HepG2 (cell line): ENCODE data around the gene FAM169A. TPM values are rescaled to one million over a fixed set of nuclear protein-coding genes. Genes with fewer than 3 reads are reported as not detected.
"Not testable (repeated sequence)": the region's sequence is repeated elsewhere in the genome, so short reads cannot be mapped to it uniquely, and the experiment has no call there.

Experiments used
- ATAC-seq: fragments of 200-7000 bp; cut with Tn5 transposase; 3 replicates; pipeline ENCODE4 v1.9.1; 2020; ENCODE audit warnings: mild to moderate bottlenecking, moderate library complexity
- BruUV-seq: library from RNA; stranded (reverse); fragments of 400-500 nt; replicated peaks from 2 replicates; lab custom pipeline; 2021; lab: Mats Ljungman, UMichigan
- CTCF ChIA-PET: fragments of 300-600 bp; formaldehyde crosslinking; extraction: SDS; loops from one replicate; lab custom pipeline; 2021; ENCODE audit warnings: low total read pairs, inconsistent platforms, low intra/inter-chr PET ratio; lab: Yijun Ruan, JAX
- POLR2A ChIA-PET: fragments of 350-600 bp; sonication (Branson Sonifier 250); formaldehyde crosslinking; loops from one replicate; lab custom pipeline; 2020; ENCODE audit warnings: antibody characterized with exemption, inconsistent platforms; lab: Yijun Ruan, JAX
- DNase-seq: peaks from one replicate; pipeline ENCODE4 v3.0.0-alpha.2; 2015; ENCODE audit warnings: low spot score
- FAIRE-seq: peaks from 3 replicates; lab custom pipeline; 2011; peaks lifted over from hg19 to GRCh38; lab: Jason Lieb, UNC
- H2AFZ ChIP-seq: one replicate; pipeline ENCODE4 v1.6.1; 2011; ENCODE audit warnings: low read length, inconsistent platforms
- H3K27ac ChIP-seq: fragments of 300-600 bp; 3 replicates; pipeline ENCODE4 v1.8.0; 2011; ENCODE audit warnings: mixed run types, mild to moderate bottlenecking, mixed read lengths, low read length, inconsistent platforms; ENCODE audit not compliant: insufficient read depth; ENCODE audit errors: extremely low read length
- H3K27me3 ChIP-seq, 2 experiments: fragments of 200-600 bp in 1 of 2; 2 replicates in 1 of 2; 3 replicates in 1 of 2; pipeline versions ENCODE4 v1.6.0 to v1.8.0; 2011; ENCODE audit warnings: low read length in 2 of 2, mild to moderate bottlenecking in 2 of 2, moderate library complexity in 2 of 2, inconsistent platforms in 1 of 2; ENCODE audit not compliant: insufficient read depth in 2 of 2, control insufficient read depth in 1 of 2
- H3K36me3 ChIP-seq, 2 experiments: fragments of 200-600 bp in 1 of 2; replicated peaks in 1 of 2; 2 replicates in 1 of 2; 3 replicates in 1 of 2; pipeline versions ENCODE4 v1.5.1 to v1.8.0; 2011; ENCODE audit warnings: low read length in 2 of 2, inconsistent platforms in 1 of 2; ENCODE audit not compliant: insufficient read depth in 2 of 2, control insufficient read depth in 1 of 2
- H3K4me1 ChIP-seq: 2 replicates; pipeline ENCODE4 v1.5.1; 2012; ENCODE audit warnings: low read length, inconsistent platforms; ENCODE audit not compliant: insufficient read depth
- H3K4me2 ChIP-seq: 2 replicates; pipeline ENCODE4 v1.6.0; 2011; ENCODE audit warnings: low read depth, low read length, inconsistent platforms
- H3K4me3 ChIP-seq, 3 experiments: fragments of 200-600 bp in 1 of 3; sonication (generic), shearing (Covaris generic) in 1 of 3; replicated peaks in 1 of 3; 2 replicates each; pipeline ENCODE4 v1.5.1; 2011 to 2016; ENCODE audit warnings: low read length in 3 of 3, inconsistent platforms in 2 of 3, low read depth in 2 of 3, mild to moderate bottlenecking in 2 of 3, control low read depth in 1 of 3, mixed read lengths in 1 of 3; ENCODE audit not compliant: insufficient read depth in 1 of 3
- H3K79me2 ChIP-seq: one replicate; pipeline ENCODE4 v1.6.1; 2011; ENCODE audit warnings: low read length, inconsistent platforms; ENCODE audit not compliant: insufficient read depth
- H3K9ac ChIP-seq: 2 replicates; pipeline ENCODE4 v1.6.0; 2011; ENCODE audit warnings: mild to moderate bottlenecking, low read depth, low read length, inconsistent platforms; ENCODE audit not compliant: insufficient read depth
- H3K9me3 ChIP-seq: 2 replicates; pipeline ENCODE4 v1.5.1; 2012; ENCODE audit warnings: mild to moderate bottlenecking, low read length
- H4K20me1 ChIP-seq: 2 replicates; pipeline ENCODE4 v1.6.0; 2011; ENCODE audit warnings: inconsistent platforms, mild to moderate bottlenecking, low read length, moderate library complexity; ENCODE audit not compliant: insufficient read depth
- MBD4 ChIP-seq: IDR thresholded peaks from 2 replicates; pipeline ENCODE4 v1.6.1; 2012; ENCODE audit warnings: low read length, inconsistent platforms, borderline replicate concordance
- TCF7 ChIP-seq: sonication (generic); IDR thresholded peaks from 2 replicates; pipeline ENCODE4 v1.6.1; 2016; ENCODE audit warnings: antibody characterized with exemption, low read depth
- WGBS: methylation state at CpG from one replicate; pipeline ENCODE4 v1.1.6; 2017; ENCODE audit warnings: low lambda C conversion rate; 5-methylcytosine and 5-hydroxymethylcytosine counted together
- in situ Hi-C: cut with HindIII; loops from 2 replicates; pipeline ENCODE4 v1.10.0; 2017; ENCODE audit warnings: low pct_unique_long_range_greater_than_20kb; ENCODE audit not compliant: extremely low pct_ligation_motif_present
- intact Hi-C: fragments of 100-400 bp; cut with micrococcal nuclease; formaldehyde crosslinking; loops from one replicate; pipeline ENCODE4 v1.10.0; 2022; ENCODE audit not compliant: unreplicated experiment
- polyA plus RNA-seq, 8 experiments: library from polyadenylated mRNA; depleted of rRNA in 3 of 8; stranded (reverse) in 7 of 8; unstranded in 1 of 8; fragments of >200 nt; fragmentation: Illumina TruSeq in 4 of 8; extraction: Trizol in 4 of 8; gene quantifications; 2 replicates each; pipeline versions ENCODE4 v1.2.1 to v1.2.3, GENCODE V29; 2011 to 2016; ENCODE audit warnings: low read depth in 4 of 8, missing spikeins in 1 of 8, mixed read lengths in 1 of 8; ENCODE audit not compliant: insufficient read depth in 1 of 8
- total RNA-seq, 5 experiments: library from RNA; depleted of rRNA; stranded (reverse); fragments of >200 nt; fragmentation: Illumina TruSeq; extraction: Trizol; gene quantifications; 2 replicates each; pipeline ENCODE4 v1.2.3, GENCODE V29; 2016; ENCODE audit warnings: low read depth in 1 of 5

FAM169A gene
- total and polyA plus RNA-seq, 2 of the 13 experiments (the other 11 are each of a cell fraction or from before 2014, with no cell fraction given), result 21.1 to 110 TPM

DNA sequence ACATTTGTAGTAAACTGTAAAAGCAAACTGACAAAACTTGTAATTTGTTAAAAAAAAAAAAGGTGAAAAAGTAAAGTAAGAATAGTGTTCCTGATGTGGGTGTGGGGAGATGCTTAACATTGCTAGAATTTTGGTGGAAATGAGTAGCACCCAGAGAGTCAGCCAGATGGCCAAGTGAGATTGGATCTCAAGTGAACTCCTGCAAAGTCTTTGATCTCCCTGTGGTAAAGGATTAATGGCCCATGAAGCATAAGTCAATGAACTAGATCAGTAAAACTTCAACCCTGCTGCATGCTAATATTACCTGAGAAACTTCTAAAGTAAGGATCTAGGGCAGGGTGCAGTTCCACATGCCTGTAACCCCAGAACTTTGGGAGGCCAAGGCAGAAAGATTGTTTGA lies 19.0 kb upstream of the FAM169A start:
- Histone ChIP-seq H3K4me3 (no peak overlapping the region), H3K9ac (no peak overlapping the region), H3K36me3 (no peaks in the 10 kb centered on the region), H3K4me1 (peaks cover 37% of the 10 kb centered on the region), H2AFZ (no peak overlapping the region), H3K9me3 (no peaks in the 10 kb centered on the region), H3K27me3 (no peaks in the 10 kb centered on the region), H4K20me1 (no peaks in the 10 kb centered on the region), H3K79me2 (no peaks in the 10 kb centered on the region), H3K27ac (peak overlapping the region; percentile 36), H3K4me2 (no peak overlapping the region)
- FAIRE-seq (no peak), DNase-seq (peak; percentile 39), ATAC-seq (no peak)
- in situ Hi-C loops, result no loop called here
- intact Hi-C loops, result no loop called here
- CTCF ChIA-PET, result no interaction called here
- TF ChIP-seq MBD4 (no peak), TCF7 (peak; percentile 41)
- BruUV-seq, result no TSS peak
- POLR2A ChIA-PET, result no interaction called here

GRCh38 chr5:74882379-74883134 lies 16.4 kb upstream of the FAM169A start:
- CTCF ChIA-PET, H3K79me2 ChIP-seq, H3K9ac ChIP-seq, ATAC-seq, H4K20me1 ChIP-seq, H3K4me3 ChIP-seq, H3K27ac ChIP-seq, intact Hi-C loops, H3K36me3 ChIP-seq, H2AFZ ChIP-seq, DNase-seq, in situ Hi-C loops, BruUV-seq, FAIRE-seq, H3K27me3 ChIP-seq, H3K4me2 ChIP-seq, H3K9me3 ChIP-seq: not testable (repeated sequence)
- POLR2A ChIA-PET, result interaction anchor here (1.0 kb wide), 1 partner anchor 34 kb away, joined by 3 read pairs; no protein-coding TSS in a partner anchor
- H3K4me1 ChIP-seq, result peaks cover 39% of the 10 kb centered on the region
- WGBS, result 80% methylated on average over 10 of the region's 10 CpGs
